ENCODE results near the gene EIF4EBP3. TPM values are rescaled to one million over a fixed set of nuclear protein-coding genes. Genes with fewer than 3 reads are reported as not detected.
A peak's percentile ranks its signal among the peaks of the same experiment; 100 is the strongest.

The EIF4EBP3 gene
- total and polyA plus RNA-seq, 2 donors from 2014 or later, result 22.6 to 48.8 TPM

DNA sequence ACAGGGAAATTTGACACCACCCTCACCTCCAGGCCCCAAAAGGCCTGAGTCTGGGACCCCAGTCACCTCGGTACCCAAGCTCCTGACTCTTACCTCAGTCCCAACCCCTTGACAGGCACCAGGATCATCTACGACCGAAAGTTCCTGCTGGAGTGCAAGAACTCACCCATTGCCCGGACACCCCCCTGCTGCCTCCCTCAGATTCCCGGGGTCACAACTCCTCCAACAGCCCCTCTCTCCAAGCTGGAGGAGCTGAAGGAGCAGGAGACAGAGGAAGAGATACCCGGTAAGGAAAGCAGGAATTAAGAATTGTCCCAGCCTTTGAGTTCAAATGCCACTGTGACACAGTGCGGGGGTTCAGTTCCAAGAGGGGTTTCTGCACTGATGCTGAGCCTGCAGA lies 1.3 kb downstream of the EIF4EBP3 start:
- Histone ChIP-seq H3K27me3 (ENCODE audit: control insufficient read depth, insufficient read depth, low read length) (no peaks in the 10 kb centered on the region), H3K9me3 (ENCODE audit: control insufficient read depth in 2 of 3, insufficient read depth in 1 of 3, low read length in 3 of 3) (no peaks in the 10 kb centered on the region), H3K9ac (ENCODE audit: low read length in 3 of 3) (peak overlapping the region in 1 of 3 donors; percentile 80), H3K4me1 (ENCODE audit: control insufficient read depth in 2 of 3, insufficient read depth in 2 of 3, low read depth in 1 of 3, low read length in 3 of 3) (peaks cover 0 to 35% (median 32%) of the 10 kb centered on the region in 3 donors), H3K36me3 (ENCODE audit: control insufficient read depth in 2 of 3, insufficient read depth in 3 of 3, low read length in 3 of 3) (peaks cover 2 to 29% (median 23%) of the 10 kb centered on the region in 3 donors), H3K4me3 (ENCODE audit: low read length in 3 of 3) (peak overlapping the region in 1 of 3 donors; percentile 68), H3K27ac (ENCODE audit: low read depth in 2 of 2, low read length in 2 of 2) (peak overlapping the region; percentile 96 to 98)
- no peak for FAIRE-seq
- TF ChIP-seq, protein P1, sequence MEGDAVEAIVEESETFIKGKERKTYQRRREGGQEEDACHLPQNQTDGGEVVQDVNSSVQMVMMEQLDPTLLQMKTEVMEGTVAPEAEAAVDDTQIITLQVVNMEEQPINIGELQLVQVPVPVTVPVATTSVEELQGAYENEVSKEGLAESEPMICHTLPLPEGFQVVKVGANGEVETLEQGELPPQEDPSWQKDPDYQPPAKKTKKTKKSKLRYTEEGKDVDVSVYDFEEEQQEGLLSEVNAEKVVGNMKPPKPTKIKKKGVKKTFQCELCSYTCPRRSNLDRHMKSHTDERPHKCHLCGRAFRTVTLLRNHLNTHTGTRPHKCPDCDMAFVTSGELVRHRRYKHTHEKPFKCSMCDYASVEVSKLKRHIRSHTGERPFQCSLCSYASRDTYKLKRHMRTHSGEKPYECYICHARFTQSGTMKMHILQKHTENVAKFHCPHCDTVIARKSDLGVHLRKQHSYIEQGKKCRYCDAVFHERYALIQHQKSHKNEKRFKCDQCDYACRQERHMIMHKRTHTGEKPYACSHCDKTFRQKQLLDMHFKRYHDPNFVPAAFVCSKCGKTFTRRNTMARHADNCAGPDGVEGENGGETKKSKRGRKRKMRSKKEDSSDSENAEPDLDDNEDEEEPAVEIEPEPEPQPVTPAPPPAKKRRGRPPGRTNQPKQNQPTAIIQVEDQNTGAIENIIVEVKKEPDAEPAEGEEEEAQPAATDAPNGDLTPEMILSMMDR (IDR thresholded peaks at IDR 0.05; ENCODE audit: borderline replicate concordance, extremely low read depth, insufficient read depth), result no peak
- no peak for DNase-seq
- intact Hi-C loops (cut with DNase I), result loop anchor here (10.0 kb wide), 1 partner anchor 96 kb away; the partner anchor contains the start of genes IK and NDUFA2

DNA sequence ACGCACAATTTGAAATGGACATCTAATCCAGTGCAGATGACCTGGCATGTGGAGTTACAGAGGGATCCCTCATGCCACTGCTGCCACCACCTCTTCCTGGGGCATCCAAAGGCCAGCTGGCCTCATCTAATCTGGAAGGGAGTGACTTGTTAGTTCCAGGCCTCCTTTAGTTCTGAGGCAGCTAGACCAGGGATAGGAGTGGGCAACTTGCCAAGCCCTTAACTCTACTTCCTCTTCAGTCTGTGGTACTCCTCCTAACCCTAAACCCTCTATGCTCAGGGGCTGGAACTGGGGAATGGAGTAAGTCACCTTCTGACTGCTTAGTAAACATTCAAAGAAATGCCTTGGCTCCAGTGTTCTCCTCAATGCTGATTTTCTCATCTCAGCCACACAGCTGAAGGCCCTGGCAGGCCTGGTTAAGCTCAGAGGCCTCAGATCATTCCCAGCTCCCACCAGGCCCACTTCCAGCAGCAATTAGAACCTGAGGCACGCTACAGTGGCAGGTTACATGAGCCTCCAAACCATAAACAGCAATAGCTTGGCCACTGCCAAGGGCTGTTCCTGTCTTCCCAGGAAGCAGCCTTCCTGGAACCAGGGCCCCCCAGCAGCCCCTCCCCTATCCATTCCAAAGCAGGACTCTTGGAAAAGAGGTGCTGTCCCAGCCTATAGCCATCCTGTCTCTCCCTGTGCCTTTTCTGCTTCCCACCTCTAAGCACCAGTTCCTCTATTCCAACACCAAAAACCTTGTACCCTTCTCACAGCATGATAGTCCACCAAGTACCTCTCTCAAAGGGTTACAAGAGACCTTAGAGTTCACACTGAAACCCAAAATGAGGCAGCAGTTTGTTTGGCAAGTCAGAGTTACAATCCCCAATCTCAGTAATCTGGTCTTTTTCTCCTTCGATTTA lies 2.0 kb downstream of the EIF4EBP3 start:
- intact Hi-C loops (cut with DNase I), result loop anchor here (10.0 kb wide), 1 partner anchor 95 kb away; the partner anchor contains the start of genes IK and NDUFA2
- Histone ChIP-seq H3K9me3 (ENCODE audit: control insufficient read depth in 2 of 3, insufficient read depth in 1 of 3, low read length in 3 of 3) (no peaks in the 10 kb centered on the region), H3K4me1 (ENCODE audit: control insufficient read depth in 2 of 3, insufficient read depth in 2 of 3, low read depth in 1 of 3, low read length in 3 of 3) (peaks cover 0 to 36% (median 32%) of the 10 kb centered on the region in 3 donors), H3K27ac (ENCODE audit: low read depth in 2 of 2, low read length in 2 of 2) (peak overlapping the region; percentile 16 to 96), H3K9ac (ENCODE audit: low read length in 3 of 3) (no peak overlapping the region), H3K36me3 (ENCODE audit: control insufficient read depth in 2 of 3, insufficient read depth in 3 of 3, low read length in 3 of 3) (peaks cover 2 to 26% (median 20%) of the 10 kb centered on the region in 3 donors), H3K27me3 (ENCODE audit: control insufficient read depth, insufficient read depth, low read length) (no peaks in the 10 kb centered on the region), H3K4me3 (ENCODE audit: low read length in 3 of 3) (no peak overlapping the region)
- TF ChIP-seq, protein P1 (IDR thresholded peaks at IDR 0.05; ENCODE audit: borderline replicate concordance, extremely low read depth, insufficient read depth), result no peak
- DNase-seq (peak in 2 of 5 donors; percentile 25 to 56), FAIRE-seq (no peak)

DNA sequence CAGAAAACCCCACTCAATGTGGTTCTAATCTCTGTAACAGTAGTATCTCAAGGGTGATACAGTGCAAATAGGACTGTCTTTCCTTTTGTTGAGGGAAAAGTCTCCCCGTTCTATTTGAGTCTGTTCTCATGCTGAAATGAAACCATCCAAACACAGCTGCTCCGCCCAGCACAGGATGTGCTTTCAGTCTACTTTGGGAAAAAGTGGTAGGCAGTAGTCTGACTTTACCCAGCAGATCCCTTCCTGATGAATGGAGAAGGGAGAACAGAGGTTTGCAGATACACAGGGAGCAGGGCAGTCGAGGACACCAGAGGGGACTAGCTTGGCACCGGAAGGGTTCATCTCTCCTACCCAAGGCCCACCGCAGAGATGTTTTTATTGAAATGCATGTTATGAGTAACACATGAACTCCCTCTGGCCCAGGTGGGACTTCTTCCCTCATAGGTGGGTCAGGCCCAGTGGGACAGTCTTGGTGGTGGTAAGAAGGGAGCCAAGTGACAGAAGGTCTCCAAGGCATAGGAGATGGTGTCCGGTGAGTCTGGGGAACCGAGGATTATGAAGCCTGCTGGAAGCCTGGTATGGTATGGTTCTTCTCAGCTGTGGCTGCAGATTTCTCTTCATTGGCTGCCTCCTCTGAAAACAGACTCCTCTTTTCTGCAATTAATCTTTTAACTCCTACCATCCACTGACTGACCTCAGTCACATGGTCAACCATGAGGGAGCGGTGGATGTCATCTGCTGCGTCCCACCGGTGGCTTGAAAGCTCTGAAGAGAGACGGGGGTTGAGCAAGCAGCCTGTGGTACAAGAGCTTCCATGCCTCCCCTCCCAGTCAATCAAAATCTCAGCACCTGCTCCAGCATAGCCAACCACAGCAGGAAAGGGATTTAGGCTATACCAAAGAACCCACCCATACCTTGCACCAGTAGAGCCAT lies 3.0 kb downstream of the EIF4EBP3 start:
- no peak overlapping the region for H3K9ac ChIP-seq (ENCODE audit: low read length in 3 of 3)
- TF ChIP-seq, protein P1 (IDR thresholded peaks at IDR 0.05; ENCODE audit: borderline replicate concordance, extremely low read depth, insufficient read depth), result no peak
- H3K27me3 ChIP-seq (ENCODE audit: control insufficient read depth, insufficient read depth, low read length), result no peaks in the 10 kb centered on the region
- no peak overlapping the region for H3K4me3 ChIP-seq (ENCODE audit: low read length in 3 of 3)
- intact Hi-C loops (cut with DNase I), result no loop called here
- FAIRE-seq (no peak), DNase-seq (no peak)
- peaks cover 2 to 22% (median 18%) of the 10 kb centered on the region in 3 donors for H3K36me3 ChIP-seq (ENCODE audit: control insufficient read depth in 2 of 3, insufficient read depth in 3 of 3, low read length in 3 of 3)
- H3K4me1 ChIP-seq (ENCODE audit: control insufficient read depth in 2 of 3, insufficient read depth in 2 of 3, low read depth in 1 of 3, low read length in 3 of 3), result peaks cover 0 to 39% (median 32%) of the 10 kb centered on the region in 3 donors
- H3K9me3 ChIP-seq (ENCODE audit: control insufficient read depth in 2 of 3, insufficient read depth in 1 of 3, low read length in 3 of 3), result no peaks in the 10 kb centered on the region
- H3K27ac ChIP-seq (ENCODE audit: low read depth in 2 of 2, low read length in 2 of 2), result peak overlapping the region; percentile 16 to 96

Data from kidney (tissue), 14 donors.